ENCODE data around the gene CPEB4. TPM values are rescaled to one million over a fixed set of nuclear protein-coding genes. Genes with fewer than 3 reads are reported as not detected.

The CPEB4 gene
- total RNA-seq (2021; ENCODE audit: unreplicated experiment): 11.1 TPM
- polyA plus RNA-seq (2012): 4.9 and 5.3 TPM in 2 replicates
- Bru-seq, nascent RNA: percentile 52 among the genes with signal in this experiment
- percentile 66 among the genes with signal in this experiment for BruChase-seq, experiment 1, labeled RNA remaining after a 6-hour chase
- BruChase-seq, experiment 2, labeled RNA remaining after a 2-hour chase: percentile 59 among the genes with signal in this experiment
- long read RNA-seq, partial matches to known transcripts: 4 of 20 reads
- long read RNA-seq, other reads (novel, unspliced or antisense): 14 of 20 reads

GRCh38 chr5:173887610-173888472 lies at the start of gene CPEB4:
CPEB4 (plus strand) TSS chr5:173888349; CDS start chr5:173889734, 1,385 bp downstream.
- peak within 1 kb of the TSS; percentile 58 to 71 for H3K4me3 ChIP-seq (replicated peaks in 1 of 2; ENCODE audit: low read depth in 1 of 2, low read length in 2 of 2)
- BruUV-seq (replicated peaks): no TSS peak
- POLR2A ChIA-PET: interaction anchor here (0.6 to 1.5 kb wide), 12 partner anchors 9 to 890 kb away, joined by 3 to 7 read pairs (median 4); partner anchors contain the start of gene STC2
- H3K9me3 ChIP-seq (ENCODE audit: control insufficient read depth in 1 of 2, insufficient read depth in 1 of 2, low read depth in 1 of 2, low read length in 2 of 2): no peaks in the 10 kb centered on the region
- intact Hi-C loops (cut with micrococcal nuclease): loop anchor here (5.0 kb wide), 1 partner anchor 121 kb away; no protein-coding TSS in a partner anchor
- RAD21 ChIA-PET (ENCODE audit: low non-redundant PET in 1 of 2, low total read pairs in 2 of 2, uncharacterized antibody in 2 of 2, unreplicated experiment in 2 of 2): no interaction called here
- H3K4me2 ChIP-seq (ENCODE audit: low read length): peak within 1 kb of the TSS; percentile 87
- CTCF ChIA-PET: interaction anchor here (0.7 to 1.5 kb wide), 3 partner anchors 86 to 272 kb away, joined by 3 to 4 read pairs (median 3); no protein-coding TSS in a partner anchor
- peak within 1 kb of the TSS; percentile 64 for H3K9ac ChIP-seq (ENCODE audit: low read length)
- no peaks in the 10 kb centered on the region for H4K20me1 ChIP-seq (ENCODE audit: insufficient read depth)
- no peaks in the 10 kb centered on the region for H3K36me3 ChIP-seq (ENCODE audit: control insufficient read depth in 1 of 2, insufficient read depth in 2 of 2, low read length in 2 of 2)
- H3K9me2 ChIP-seq (ENCODE audit: insufficient read depth): no peaks in the 10 kb centered on the region
- DNase-seq (ENCODE audit: low read depth, low spot score) (peak; percentile 98), ATAC-seq (peak; percentile 98)
- H3K27me3 ChIP-seq (ENCODE audit: insufficient read depth, low read length): peaks cover 11% of the 10 kb centered on the region; the same call in 1 of the 2 replicates
- peaks cover 0 to 25% of the 10 kb centered on the region in 2 experiments; a peak in 2 of 4 replicates for H3K4me1 ChIP-seq (ENCODE audit: control insufficient read depth in 1 of 2, insufficient read depth in 2 of 2, low read length in 2 of 2)
- peak within 1 kb of the TSS; percentile 60 for H3K27ac ChIP-seq (ENCODE audit: low read depth, low read length)
- no peaks in the 10 kb centered on the region for H3K79me2 ChIP-seq (ENCODE audit: insufficient read depth, low read length)
- H2AFZ ChIP-seq (ENCODE audit: low read depth, low read length, poor library complexity, severe bottlenecking): peak within 1 kb of the TSS; percentile 93
- TF ChIP-seq SP1 (IDR thresholded peaks at IDR 0.05; ENCODE audit: low read depth) (peak; percentile 87), CBX3 (IDR thresholded peaks at IDR 0.05; ENCODE audit: low read depth) (no peak), EGR1 (IDR thresholded peaks at IDR 0.05; ENCODE audit: low read depth) (peak; percentile 95), EZH2phosphoT487 (IDR thresholded peaks at IDR 0.05; ENCODE audit: borderline replicate concordance) (no peak), MAX (IDR thresholded peaks at IDR 0.05) (peak; percentile 68; the same call in 1 of the 2 replicates), CTCF (IDR thresholded peaks at IDR 0.05 in 2 of 3, conservative IDR thresholded peaks at IDR 0.05 in 1 of 3; ENCODE audit: borderline replicate concordance in 1 of 3, insufficient read depth in 1 of 3, low read depth in 2 of 3, low read length in 2 of 3) (no peak), REST (IDR thresholded peaks at IDR 0.05; ENCODE audit: low read depth) (no peak), ZNF274 (IDR thresholded peaks at IDR 0.05; ENCODE audit: low read depth, low read length) (no peak), ZFX (IDR thresholded peaks at IDR 0.05) (0 out of 2 replicates have a peak, but pooled peaks have one; percentile 14), POLR2A (IDR thresholded peaks at IDR 0.05; ENCODE audit: borderline replicate concordance, extremely low read depth, insufficient read depth, insufficient read length) (no peak), CEBPB (IDR thresholded peaks at IDR 0.05; ENCODE audit: low read depth) (no peak), ATF3 (IDR thresholded peaks at IDR 0.05) (no peak), JUND (IDR thresholded peaks at IDR 0.05) (no peak), ELF1 (IDR thresholded peaks at IDR 0.05; ENCODE audit: borderline replicate concordance, low read depth) (peak; percentile 83), YY1 (IDR thresholded peaks at IDR 0.05; ENCODE audit: extremely low read depth, insufficient replicate concordance, low read depth, low read length) (peak; percentile 99), TCF7L2 (IDR thresholded peaks at IDR 0.05; ENCODE audit: borderline replicate concordance, extremely low read depth, insufficient read depth, insufficient read length) (peak; percentile 57), FOSL1 (IDR thresholded peaks at IDR 0.05; ENCODE audit: low read depth) (no peak), EZH2 (IDR thresholded peaks at IDR 0.05) (no peak), RAD21 (IDR thresholded peaks at IDR 0.05; ENCODE audit: low read depth) (no peak), POLR2AphosphoS5 (IDR thresholded peaks at IDR 0.05; ENCODE audit: low read depth, low read length) (peak; percentile 76)
